Peyer's patch (tissue), 4 donors: ENCODE measurements around the gene CCDC88C.

Experiments
- POLR2A ChIP-seq, 2 donors: fragments of 450-650 bp; IDR thresholded peaks; one replicate each; pipeline ENCODE4 v1.5.1; 2017; ENCODE audit warnings: antibody characterized with exemption in 2 of 2, mild to moderate bottlenecking in 2 of 2, moderate library complexity in 2 of 2
- TF ChIP-seq, protein P1 (sequence below), 6 experiments: fragments of 450-650 bp in 4 of 6; fragments of 200-600 bp in 2 of 6; sonication (generic) in 1 of 6; IDR thresholded peaks; one replicate each; pipeline ENCODE4 v1.5.1; 2017 to 2019; ENCODE audit warnings: antibody characterized with exemption in 6 of 6, mild to moderate bottlenecking in 3 of 6, moderate library complexity in 1 of 6

DNA sequence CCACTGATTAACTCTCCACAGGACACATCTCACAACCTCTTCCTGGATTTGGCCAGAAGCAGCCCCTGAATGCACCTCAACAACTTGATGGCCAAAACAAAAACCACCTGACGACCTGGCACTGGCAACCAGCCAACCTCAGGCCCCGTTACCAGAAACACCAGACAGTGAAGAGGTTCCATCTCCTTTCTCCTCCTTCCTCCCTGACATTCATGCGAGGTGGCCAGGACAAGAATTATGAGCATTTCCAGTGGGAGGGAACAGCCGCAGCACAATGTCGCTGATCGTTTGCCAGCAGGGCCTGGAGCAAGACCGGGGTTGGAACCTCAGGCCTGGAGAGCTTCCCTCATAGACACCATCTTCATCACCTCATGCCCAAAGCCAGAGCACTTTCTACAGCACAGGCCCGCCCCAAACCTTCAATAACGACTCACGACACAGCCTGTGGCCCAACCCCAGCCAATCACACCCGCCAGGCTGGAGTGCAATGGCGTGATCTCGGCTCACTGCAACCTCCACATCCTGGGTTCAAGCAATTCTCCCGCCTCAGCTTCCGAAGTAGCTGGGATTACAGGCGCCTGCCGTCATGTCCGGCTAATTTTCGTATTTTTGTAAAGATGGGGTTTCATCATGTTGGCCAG lies 48.7 kb downstream of the CCDC88C start:
- TF ChIP-seq POLR2A (IDR thresholded peaks at IDR 0.05): no peak
- TF ChIP-seq, protein P1, sequence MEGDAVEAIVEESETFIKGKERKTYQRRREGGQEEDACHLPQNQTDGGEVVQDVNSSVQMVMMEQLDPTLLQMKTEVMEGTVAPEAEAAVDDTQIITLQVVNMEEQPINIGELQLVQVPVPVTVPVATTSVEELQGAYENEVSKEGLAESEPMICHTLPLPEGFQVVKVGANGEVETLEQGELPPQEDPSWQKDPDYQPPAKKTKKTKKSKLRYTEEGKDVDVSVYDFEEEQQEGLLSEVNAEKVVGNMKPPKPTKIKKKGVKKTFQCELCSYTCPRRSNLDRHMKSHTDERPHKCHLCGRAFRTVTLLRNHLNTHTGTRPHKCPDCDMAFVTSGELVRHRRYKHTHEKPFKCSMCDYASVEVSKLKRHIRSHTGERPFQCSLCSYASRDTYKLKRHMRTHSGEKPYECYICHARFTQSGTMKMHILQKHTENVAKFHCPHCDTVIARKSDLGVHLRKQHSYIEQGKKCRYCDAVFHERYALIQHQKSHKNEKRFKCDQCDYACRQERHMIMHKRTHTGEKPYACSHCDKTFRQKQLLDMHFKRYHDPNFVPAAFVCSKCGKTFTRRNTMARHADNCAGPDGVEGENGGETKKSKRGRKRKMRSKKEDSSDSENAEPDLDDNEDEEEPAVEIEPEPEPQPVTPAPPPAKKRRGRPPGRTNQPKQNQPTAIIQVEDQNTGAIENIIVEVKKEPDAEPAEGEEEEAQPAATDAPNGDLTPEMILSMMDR (IDR thresholded peaks at IDR 0.05): no peak
